Nephron progenitor cell (in vitro differentiated cells): ENCODE measurements around the gene PSORS1C1.

Experiments used
- DNase-seq: peaks from one replicate; pipeline ENCODE4 v3.0.0; 2021
- H3K27ac Mint-ChIP-seq: 2 replicates; pipeline ENCODE4 v1.8.0; 2021; ENCODE audit warnings: mild to moderate bottlenecking, moderate library complexity, mixed read lengths
- H3K27me3 Mint-ChIP-seq: 2 replicates; pipeline ENCODE4 v1.8.0; 2021; ENCODE audit warnings: mild to moderate bottlenecking, low read depth, mixed read lengths; ENCODE audit not compliant: poor library complexity
- H3K36me3 Mint-ChIP-seq: 2 replicates; pipeline ENCODE4 v1.8.0; 2021; ENCODE audit warnings: low read depth, mixed read lengths
- H3K4me1 Mint-ChIP-seq: 2 replicates; pipeline ENCODE4 v1.8.0; 2021; ENCODE audit warnings: mixed read lengths
- H3K4me3 Mint-ChIP-seq: 2 replicates; pipeline ENCODE4 v1.8.0; 2021; ENCODE audit warnings: mild to moderate bottlenecking, moderate library complexity, mixed read lengths
- H3K9me3 Mint-ChIP-seq: 2 replicates; pipeline ENCODE4 v1.8.0; 2021; ENCODE audit warnings: mild to moderate bottlenecking, moderate library complexity, mixed read lengths
- TF ChIP-seq, protein P1 (sequence below): fragments of 200-600 bp; sonication (generic); IDR thresholded peaks from 2 replicates; pipeline ENCODE4 v1.5.0; 2021; ENCODE audit warnings: antibody characterized with exemption

Gene PSORS1C1

GRCh38 chr6:31092238-31092637, 22.4 kb upstream of the PSORS1C1 start:
- TF ChIP-seq, protein P1, sequence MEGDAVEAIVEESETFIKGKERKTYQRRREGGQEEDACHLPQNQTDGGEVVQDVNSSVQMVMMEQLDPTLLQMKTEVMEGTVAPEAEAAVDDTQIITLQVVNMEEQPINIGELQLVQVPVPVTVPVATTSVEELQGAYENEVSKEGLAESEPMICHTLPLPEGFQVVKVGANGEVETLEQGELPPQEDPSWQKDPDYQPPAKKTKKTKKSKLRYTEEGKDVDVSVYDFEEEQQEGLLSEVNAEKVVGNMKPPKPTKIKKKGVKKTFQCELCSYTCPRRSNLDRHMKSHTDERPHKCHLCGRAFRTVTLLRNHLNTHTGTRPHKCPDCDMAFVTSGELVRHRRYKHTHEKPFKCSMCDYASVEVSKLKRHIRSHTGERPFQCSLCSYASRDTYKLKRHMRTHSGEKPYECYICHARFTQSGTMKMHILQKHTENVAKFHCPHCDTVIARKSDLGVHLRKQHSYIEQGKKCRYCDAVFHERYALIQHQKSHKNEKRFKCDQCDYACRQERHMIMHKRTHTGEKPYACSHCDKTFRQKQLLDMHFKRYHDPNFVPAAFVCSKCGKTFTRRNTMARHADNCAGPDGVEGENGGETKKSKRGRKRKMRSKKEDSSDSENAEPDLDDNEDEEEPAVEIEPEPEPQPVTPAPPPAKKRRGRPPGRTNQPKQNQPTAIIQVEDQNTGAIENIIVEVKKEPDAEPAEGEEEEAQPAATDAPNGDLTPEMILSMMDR, result no peak
- no peak overlapping the region for H3K4me3 Mint-ChIP-seq
- H3K9me3 Mint-ChIP-seq, result no peaks in the 10 kb centered on the region
- no peaks in the 10 kb centered on the region for H3K36me3 Mint-ChIP-seq
- peaks cover 6% of the 10 kb centered on the region for H3K4me1 Mint-ChIP-seq
- no peak for DNase-seq
- no peak overlapping the region for H3K27ac Mint-ChIP-seq
- H3K27me3 Mint-ChIP-seq, result peaks cover 22% of the 10 kb centered on the region

DNA sequence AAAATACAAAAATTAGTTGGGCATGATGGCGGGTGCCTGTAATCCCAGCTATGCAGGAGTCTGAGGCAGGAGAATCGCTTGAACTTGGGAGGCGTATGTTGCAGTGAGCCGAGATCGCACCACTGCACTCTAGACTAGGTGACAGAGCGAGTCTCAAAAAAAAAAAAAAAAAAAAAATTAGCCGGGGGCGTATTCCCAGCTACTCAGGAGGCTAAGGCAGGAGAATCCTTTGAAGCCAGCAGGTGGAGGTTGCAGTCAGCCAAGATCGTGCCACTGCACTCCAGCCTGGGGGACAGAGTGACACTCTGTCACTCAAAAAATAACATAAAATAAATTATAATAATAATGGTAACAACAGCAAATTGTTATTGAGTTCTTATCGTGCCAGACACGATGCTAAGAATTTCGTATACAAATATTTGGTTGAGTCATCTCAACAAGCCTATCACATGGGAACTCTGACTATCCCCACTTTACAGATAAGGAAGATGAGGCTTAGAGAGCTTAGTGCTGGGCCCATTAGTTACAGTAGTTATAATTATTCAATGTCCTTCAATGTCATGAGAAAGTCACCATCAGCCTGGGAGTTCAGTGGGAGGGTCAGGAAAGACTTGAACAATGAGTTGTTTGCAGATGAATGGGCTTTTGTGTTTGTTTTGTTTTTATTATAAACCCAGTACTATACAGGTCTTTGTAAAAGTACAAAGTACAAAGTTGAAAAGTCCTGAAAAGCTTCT, 21.7 kb upstream of the PSORS1C1 start:
- TF ChIP-seq, protein P1, result no peak
- no peak overlapping the region for H3K4me3 Mint-ChIP-seq
- no peak for DNase-seq
- no peaks in the 10 kb centered on the region for H3K4me1 Mint-ChIP-seq
- H3K27ac Mint-ChIP-seq, result no peak overlapping the region
- H3K36me3 Mint-ChIP-seq, result no peaks in the 10 kb centered on the region
- peaks cover 19% of the 10 kb centered on the region for H3K27me3 Mint-ChIP-seq
- no peaks in the 10 kb centered on the region for H3K9me3 Mint-ChIP-seq

- H3K9me3 Mint-ChIP-seq, result no peaks in the 10 kb centered on the region
- H3K27me3 Mint-ChIP-seq, result peaks cover 13% of the 10 kb centered on the region
- no peak for DNase-seq
- H3K27ac Mint-ChIP-seq, result no peak overlapping the region
- TF ChIP-seq, protein P1, result no peak
- H3K4me1 Mint-ChIP-seq, result no peaks in the 10 kb centered on the region
- no peak overlapping the region for H3K4me3 Mint-ChIP-seq
- H3K36me3 Mint-ChIP-seq, result no peaks in the 10 kb centered on the region
These were observed 20.2 kb upstream of the PSORS1C1 start for GRCh38 chr6:31094389-31094881.

DNA sequence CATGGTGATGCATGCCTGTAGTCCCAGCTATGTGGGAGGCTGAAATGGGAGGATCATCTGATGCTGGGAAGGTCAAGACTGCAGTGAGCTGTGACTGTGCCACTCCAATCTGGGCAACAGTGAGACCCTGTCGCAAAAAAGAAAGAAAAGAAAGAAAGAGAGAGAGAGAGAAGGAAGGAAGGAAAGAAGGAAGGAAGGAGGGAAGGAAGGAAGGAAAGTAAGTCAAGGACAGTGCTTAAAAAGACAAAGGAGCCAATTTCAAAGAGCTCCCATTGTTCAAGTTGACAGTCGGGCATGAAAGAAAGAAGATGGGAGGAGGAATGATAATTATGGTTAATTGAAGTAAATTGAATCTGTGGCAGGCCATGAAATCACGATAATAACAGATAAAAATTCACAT, 18.4 kb upstream of the PSORS1C1 start:
- peaks cover 17% of the 10 kb centered on the region for H3K27me3 Mint-ChIP-seq
- H3K4me3 Mint-ChIP-seq, result no peak overlapping the region
- no peaks in the 10 kb centered on the region for H3K9me3 Mint-ChIP-seq
- H3K27ac Mint-ChIP-seq, result no peak overlapping the region
- TF ChIP-seq, protein P1, result no peak
- no peaks in the 10 kb centered on the region for H3K4me1 Mint-ChIP-seq
- no peak for DNase-seq
- H3K36me3 Mint-ChIP-seq, result no peaks in the 10 kb centered on the region

- Mint-ChIP-seq H3K27ac (no peak overlapping the region), H3K4me3 (no peak overlapping the region), H3K9me3 (no peaks in the 10 kb centered on the region), H3K27me3 (peaks cover 19% of the 10 kb centered on the region), H3K4me1 (no peaks in the 10 kb centered on the region), H3K36me3 (no peaks in the 10 kb centered on the region)
- TF ChIP-seq, protein P1, result no peak
- DNase-seq, result no peak
These were observed 17.9 kb upstream of the PSORS1C1 start for GRCh38 chr6:31096656-31097055.

DNA sequence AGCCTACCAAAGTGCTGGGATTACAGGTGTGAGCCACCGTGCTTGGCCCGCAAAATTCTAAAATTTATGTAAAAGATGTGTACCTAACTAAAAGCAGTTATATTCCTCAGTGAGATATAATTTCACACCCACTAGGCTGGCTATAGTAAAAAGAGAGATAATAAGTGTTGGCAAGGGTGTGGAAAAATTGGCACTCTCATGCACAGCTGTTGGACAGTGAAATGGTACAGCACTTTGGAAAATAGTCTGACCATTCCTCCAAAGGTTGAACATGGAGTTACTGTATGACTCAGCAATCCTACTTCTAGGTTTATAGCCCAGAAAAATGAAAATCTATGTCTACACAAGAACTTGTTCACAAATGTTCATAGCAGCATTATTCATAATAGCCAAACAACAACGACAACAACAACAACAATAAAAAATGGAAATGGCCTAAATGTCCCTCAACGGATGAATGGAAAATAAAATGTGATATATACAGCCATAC, 16.1 kb upstream of the PSORS1C1 start:
- DNase-seq, result no peak
- Mint-ChIP-seq H3K4me3 (no peak overlapping the region), H3K27ac (no peak overlapping the region), H3K27me3 (peaks cover 23% of the 10 kb centered on the region), H3K36me3 (no peaks in the 10 kb centered on the region), H3K9me3 (no peaks in the 10 kb centered on the region), H3K4me1 (no peaks in the 10 kb centered on the region)
- TF ChIP-seq, protein P1, result no peak
